ENCODE data around the gene PCSK6.

GRCh38 chr15:101451266-101451799 is 38.2 kb downstream of the PCSK6 start:
- no peak for TF ChIP-seq CTCF (conservative IDR thresholded peaks at IDR 0.05)
- TF ChIP-seq EZH2 (IDR thresholded peaks at IDR 0.05; ENCODE audit: low read depth): no peak
